Ovary (tissue), 9 donors: ENCODE results near the gene CPXM1. TPM values are rescaled to one million over a fixed set of nuclear protein-coding genes. Genes with fewer than 3 reads are reported as not detected.

Experiments
- DNase-seq, 5 donors: peaks; one replicate each; pipeline ENCODE4 v3.0.0-alpha.2; 2019 to 2020
- H3K27ac ChIP-seq, 2 donors: fragments of 200-600 bp; one replicate each; pipeline versions ENCODE4 v1.5.1 to v1.8.0; 2019 to 2022
- H3K27me3 ChIP-seq: fragments of 200-600 bp; one replicate; pipeline ENCODE4 v1.8.0; 2022
- H3K36me3 ChIP-seq: fragments of 200-600 bp; sonication (generic); one replicate; pipeline ENCODE4 v1.5.1; 2019
- H3K4me1 ChIP-seq: one replicate; pipeline ENCODE4 v1.8.1; 2013; ENCODE audit warnings: mild to moderate bottlenecking, moderate library complexity; ENCODE audit not compliant: insufficient read depth
- H3K4me3 ChIP-seq: fragments of 200-600 bp; sonication (generic); one replicate; pipeline ENCODE4 v1.5.1; 2017
- H3K9me3 ChIP-seq, 2 donors: fragments of 200-600 bp in 1 of 2; sonication (generic) in 1 of 2; one replicate each; pipeline versions ENCODE4 v1.5.1 to v1.8.1; 2013 to 2019; ENCODE audit warnings: mild to moderate bottlenecking in 1 of 2, moderate library complexity in 1 of 2
- CTCF ChIP-seq, 3 donors: fragments of 450-650 bp in 2 of 3; fragments of 200-600 bp in 1 of 3; IDR thresholded peaks; one replicate each; pipeline versions ENCODE4 v1.5.1 to v1.8.0; 2016 to 2022; ENCODE audit warnings: antibody characterized with exemption in 3 of 3, mild to moderate bottlenecking in 1 of 3
- EP300 ChIP-seq: sonication (generic); formaldehyde crosslinking; IDR thresholded peaks from one replicate; pipeline ENCODE4 v1.6.1; 2017; ENCODE audit warnings: antibody characterized with exemption
- POLR2A ChIP-seq: fragments of 450-650 bp; IDR thresholded peaks from one replicate; pipeline ENCODE4 v1.6.1; 2017; ENCODE audit warnings: antibody characterized with exemption, mild to moderate bottlenecking, moderate library complexity
- WGBS, 3 donors: extraction: QIAGEN DNeasy Blood & Tissue Kit in 1 of 3; methylation state at CpG; one replicate each; pipeline versions ENCODE4 v1.1.5 to v1.1.7; 2013 to 2017; 5-methylcytosine and 5-hydroxymethylcytosine counted together
- intact Hi-C, 4 donors: fragments of 100-400 bp; cut with DNase I; formaldehyde crosslinking; loops; one replicate each; pipeline versions ENCODE4 v1.11.0 to v1.15.1; 2022 to 2023
- polyA plus RNA-seq, 2 donors: library from polyadenylated mRNA; stranded (reverse); fragments of 200-250 nt in 1 of 2; fragments of 350-450 nt in 1 of 2; fragmentation: Illumina TruSeq in 1 of 2; extraction: RNeasy Lipid Tissue Mini Kit (QIAGEN cat#74804) in 1 of 2; gene quantifications; one replicate each; pipeline ENCODE4 v1.2.3, GENCODE V29; 2013 to 2014
- total RNA-seq, 7 donors: library from RNA; depleted of rRNA in 2 of 7; stranded (reverse); fragments of >200 nt in 2 of 7; fragmentation: NEBNext Ultra II Directional in 3 of 7; extraction: Animal tissue kit (Norgen Biotek cat#: 25700) in 3 of 7; gene quantifications; one replicate each; pipeline versions ENCODE4 v1.1.0 to v1.2.4, GENCODE V29; 2016 to 2023
- donor health status: DM: no; HTN: no; CAD: no; lungs with moderate emphysema.
- donor health status: DM: no; HTN: no; CAD: no.
- donor health status: Bipolar disorder and iron deficiency.
- donor health status: DM: yes; HTN: yes; CAD: no.
- donor health status: DM: no; HTN: no; CAD: no.
- donor health status: DM: yes; HTN: yes; CAD: no.

CPXM1 gene
- total and polyA plus RNA-seq, 9 donors, result 0.86 to 50.9 (median 28.1) TPM

GRCh38 chr20:2751878-2752566 lies 48.4 kb downstream of the CPXM1 start:
- Histone ChIP-seq H3K4me3 (peak overlapping the region; percentile 46), H3K9me3 (no peaks in the 10 kb centered on the region), H3K36me3 (no peaks in the 10 kb centered on the region), H3K27me3 (no peaks in the 10 kb centered on the region), H3K4me1 (peaks cover 2% of the 10 kb centered on the region), H3K27ac (peak overlapping the region; percentile 56 to 90)
- whole genome bisulfite sequencing, 3 donors, result 1 to 7% (median 2%) methylated on average over 33 to 93 of the region's 93 CpGs
- TF ChIP-seq CTCF (IDR thresholded peaks at IDR 0.05), result peak in 2 of 3 donors; percentile 45 to 49
- TF ChIP-seq POLR2A, result no peak
- intact Hi-C loops, result loop anchor here in 3 of 4 donors (5.0 to 10.0 kb wide), 4 partner anchors 55 to 230 kb away; partner anchors contain the start of genes C20orf141 (in 1 of the 3), EBF4 (in 1 of the 3) and TMEM239 (in 1 of the 3)
- peak; percentile 44 to 78 (median 64) for DNase-seq

GRCh38 chr20:2751347-2751877 lies 49.0 kb downstream of the CPXM1 start:
- peak overlapping the region; percentile 56 to 90 for H3K27ac ChIP-seq
- H3K4me3 ChIP-seq, result peak overlapping the region; percentile 46
- H3K4me1 ChIP-seq, result peaks cover 2% of the 10 kb centered on the region
- WGBS, 3 donors, result 2 to 3% (median 3%) methylated on average over 22 to 26 of the region's 26 CpGs
- DNase-seq, result peak in 2 of 5 donors; percentile 20 to 42
- H3K27me3 ChIP-seq, result no peaks in the 10 kb centered on the region
- H3K36me3 ChIP-seq, result no peaks in the 10 kb centered on the region
- intact Hi-C loops, result loop anchor here in 3 of 4 donors (5.0 to 10.0 kb wide), 4 partner anchors 54 to 229 kb away; partner anchors contain the start of genes C20orf141 (in 1 of the 3), EBF4 (in 1 of the 3) and TMEM239 (in 1 of the 3)
- H3K9me3 ChIP-seq, result no peaks in the 10 kb centered on the region
- TF ChIP-seq EP300 (no peak), CTCF (IDR thresholded peaks at IDR 0.05) (no peak), POLR2A (no peak)

GRCh38 chr20:2750491-2751251 lies 49.8 kb downstream of the CPXM1 start:
- 27 to 31% (median 29%) methylated on average over 34 of the region's 34 CpGs for WGBS, 3 donors
- no peaks in the 10 kb centered on the region for H3K9me3 ChIP-seq
- no peaks in the 10 kb centered on the region for H3K36me3 ChIP-seq
- peaks cover 2% of the 10 kb centered on the region for H3K4me1 ChIP-seq
- H3K27me3 ChIP-seq, result no peaks in the 10 kb centered on the region
- H3K4me3 ChIP-seq, result peak overlapping the region; percentile 46
- peak; percentile 56 to 74 (median 65) for DNase-seq
- peak overlapping the region in 1 of 2 donors; percentile 90 for H3K27ac ChIP-seq
- TF ChIP-seq CTCF (IDR thresholded peaks at IDR 0.05) (no peak), POLR2A (peak; percentile 9), EP300 (no peak)
- intact Hi-C loops, result loop anchor here in 3 of 4 donors (5.0 to 10.0 kb wide), 4 partner anchors 53 to 228 kb away; partner anchors contain the start of genes C20orf141 (in 1 of the 3), EBF4 (in 1 of the 3) and TMEM239 (in 1 of the 3)

GRCh38 chr20:2749951-2750490 lies 50.4 kb downstream of the CPXM1 start:
- no peak for TF ChIP-seq POLR2A
- TF ChIP-seq CTCF (IDR thresholded peaks at IDR 0.05), result no peak
- TF ChIP-seq EP300, result no peak
- Histone ChIP-seq H3K9me3 (no peaks in the 10 kb centered on the region), H3K4me3 (no peak overlapping the region), H3K27ac (no peak overlapping the region), H3K4me1 (peaks cover 2% of the 10 kb centered on the region), H3K36me3 (no peaks in the 10 kb centered on the region), H3K27me3 (no peaks in the 10 kb centered on the region)
- DNase-seq, result no peak
- 74 to 84% (median 77%) methylated on average over 30 of the region's 30 CpGs for WGBS, 3 donors
- intact Hi-C loops, result loop anchor here (5.0 to 10.0 kb wide), 4 partner anchors 53 to 228 kb away; partner anchors contain the start of genes C20orf141 (in 1 of the 4), EBF4 (in 1 of the 4) and TMEM239 (in 1 of the 4)
